ENCODE measurements around the gene GNB3.
A peak's percentile ranks its signal among the peaks of the same experiment; 100 is the strongest.
"Not testable (repeated sequence)": the region's sequence is repeated elsewhere in the genome, so short reads cannot be mapped to it uniquely, and the experiment has no call there.

Gene GNB3

GRCh38 chr12:6863586-6864321 is 23.0 kb downstream of the GNB3 start:
- no peak for DNase-seq

- not testable (repeated sequence) for DNase-seq
Observed at GRCh38 chr12:6865307-6865706, 24.6 kb downstream of the GNB3 start.

GRCh38 chr12:6866163-6866919 is 25.6 kb downstream of the GNB3 start:
- no peak for DNase-seq

- no peak for DNase-seq
Observed at GRCh38 chr12:6866920-6867412, 26.2 kb downstream of the GNB3 start.

GRCh38 chr12:6867413-6868210 is 26.9 kb downstream of the GNB3 start, which contains the start of gene TPI1:
TSS of gene TPI1 (plus strand) at chr12:6867531. CDS start at chr12:6867567, 36 bp downstream.
- peak; percentile 90 for DNase-seq

- peak; percentile 59 for DNase-seq
Observed at GRCh38 chr12:6868211-6869048, 27.7 kb downstream of the GNB3 start.

- peak; percentile 91 for DNase-seq
Observed at GRCh38 chr12:6869049-6870021, 28.6 kb downstream of the GNB3 start.

GRCh38 chr12:6870304-6870703 is 29.6 kb downstream of the GNB3 start:
- not testable (repeated sequence) for DNase-seq

- peak; percentile 77 for DNase-seq
Observed at GRCh38 chr12:6871052-6871957, 30.6 kb downstream of the GNB3 start.

- peak; percentile 97 for DNase-seq
Observed at GRCh38 chr12:6872073-6873048, 31.6 kb downstream of the GNB3 start.

- DNase-seq, result peak; percentile 100
Observed at GRCh38 chr12:6873094-6874014, 32.6 kb downstream of the GNB3 start, which contains the start of gene SPSB2. TSS of gene SPSB2 (minus strand) at chr12:6873303. CDS start at chr12:6872901, 402 bp downstream.

- not testable (repeated sequence) for DNase-seq
Observed at GRCh38 chr12:6874015-6874368, 33.3 kb downstream of the GNB3 start.

GRCh38 chr12:6879824-6880223 is 39.1 kb downstream of the GNB3 start:
- DNase-seq, result not testable (repeated sequence)

- no peak for DNase-seq
Observed at GRCh38 chr12:6883252-6883651, 42.5 kb downstream of the GNB3 start.

GRCh38 chr12:6883683-6884082 is 43.0 kb downstream of the GNB3 start:
- no peak for DNase-seq

GRCh38 chr12:6884539-6884938 is 43.8 kb downstream of the GNB3 start:
- DNase-seq, result no peak
